ENCODE results near the gene HSD3B7.

The HSD3B7 gene

DNA sequence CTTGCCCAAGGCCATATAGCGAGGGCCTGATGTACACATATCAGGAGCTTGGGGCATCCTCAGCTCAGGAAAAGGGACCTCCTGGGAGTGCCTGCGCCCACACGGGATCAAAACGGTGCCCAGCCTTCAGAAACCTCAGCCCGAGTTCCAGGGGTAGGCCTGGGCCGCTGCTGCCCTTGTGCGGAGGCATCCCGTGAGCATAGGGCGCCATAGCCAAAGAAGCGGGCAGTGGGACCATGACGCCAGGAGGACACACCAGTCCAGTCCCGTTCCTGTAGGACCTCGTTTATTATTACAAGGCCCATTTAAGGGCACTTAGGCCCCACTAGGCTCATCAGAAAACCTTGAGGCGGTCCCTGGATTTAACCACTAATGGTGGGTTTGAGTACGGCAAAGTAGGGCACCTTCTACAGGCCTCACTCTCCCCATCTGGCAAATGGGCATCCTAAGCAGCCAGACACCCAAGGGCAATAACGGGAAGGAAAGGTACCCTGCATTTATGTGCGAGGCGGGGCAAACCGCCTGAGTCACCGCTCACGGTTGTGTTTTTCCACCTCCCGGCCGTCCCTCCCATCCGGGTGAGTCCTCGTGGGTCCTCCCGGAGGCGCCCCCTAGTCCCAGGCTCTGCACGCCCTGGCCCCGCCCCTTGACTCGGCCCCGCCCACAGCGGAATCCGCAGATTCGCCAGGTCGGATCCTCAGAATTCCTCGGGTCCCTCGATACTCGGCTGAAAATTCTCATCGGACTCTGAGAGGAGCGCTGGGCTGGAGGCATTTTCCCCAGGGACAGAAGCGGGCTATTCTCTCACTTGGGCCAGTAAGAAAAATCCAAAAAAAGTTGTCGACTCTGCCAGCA lies 28.2 kb upstream of the HSD3B7 start:
- no peak for DNase-seq

DNA sequence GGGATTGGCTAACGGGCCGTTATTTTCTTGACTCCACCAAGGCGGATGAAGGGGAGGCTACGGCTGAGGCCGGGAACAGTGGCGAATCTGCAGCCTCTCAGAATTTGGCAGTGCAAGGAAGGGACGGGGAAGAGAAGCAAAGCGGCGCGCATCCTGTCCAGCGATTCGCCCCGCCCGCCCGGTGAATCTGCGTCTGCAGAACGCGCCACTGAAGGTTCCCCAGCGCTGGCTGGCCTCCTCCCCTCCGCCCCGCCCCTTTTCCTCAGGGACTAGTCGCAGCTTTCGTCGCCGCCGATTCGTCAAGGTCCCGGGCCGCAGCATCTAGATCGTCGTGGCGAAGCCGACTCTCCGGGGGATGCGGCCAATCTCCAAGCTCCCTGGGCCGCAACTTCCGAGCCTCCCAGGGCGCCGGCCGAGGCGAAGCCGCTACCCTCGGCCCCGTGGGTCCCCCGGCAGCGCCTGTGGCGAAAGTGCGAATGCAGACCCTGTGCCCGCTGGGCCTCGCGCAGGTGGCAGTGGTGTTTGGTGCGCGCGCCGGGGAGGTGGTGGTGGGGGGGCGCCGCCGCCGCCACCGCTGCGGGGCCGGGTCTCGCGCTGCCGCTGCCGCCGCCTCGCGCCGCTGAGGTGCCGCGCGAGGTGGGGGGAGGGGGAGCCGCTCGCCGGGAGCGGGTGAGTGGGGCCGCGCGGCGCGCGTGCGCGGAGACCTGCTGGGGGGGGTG lies 27.4 kb upstream of the HSD3B7 start, which contains the start of gene SETD1A:
SETD1A (plus strand) TSS at position 299 of the 719 bp plus-strand sequence. CDS start 978 bp downstream, outside the sequence.
- peak; percentile 100 for DNase-seq

GRCh38 chr16:30958175-30959079 lies 26.6 kb upstream of the HSD3B7 start:
- no peak for DNase-seq

GRCh38 chr16:30961384-30961783 lies 23.6 kb upstream of the HSD3B7 start:
- no peak for DNase-seq

GRCh38 chr16:30963925-30964511 lies 21.0 kb upstream of the HSD3B7 start:
- no peak for DNase-seq

- DNase-seq: no peak
Observed at GRCh38 chr16:30964574-30965226, 20.3 kb upstream of the HSD3B7 start.

DNA sequence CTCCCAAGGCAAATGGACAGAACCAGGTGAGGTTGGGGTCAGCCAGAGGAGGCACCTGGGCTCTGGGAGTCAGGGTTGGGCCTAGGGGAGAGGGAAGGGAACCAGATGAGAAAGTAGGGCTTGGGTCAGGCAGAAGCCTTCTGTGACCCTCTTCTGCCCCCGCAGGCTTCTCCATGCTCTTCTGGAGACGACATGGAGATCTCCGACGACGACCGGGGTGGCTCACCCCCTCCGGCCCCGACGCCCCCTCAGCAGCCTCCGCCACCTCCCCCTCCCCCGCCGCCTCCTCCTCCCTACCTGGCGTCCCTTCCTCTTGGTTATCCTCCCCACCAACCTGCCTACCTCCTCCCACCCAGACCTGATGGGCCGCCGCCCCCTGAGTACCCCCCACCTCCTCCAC lies 19.6 kb upstream of the HSD3B7 start:
- no peak for DNase-seq

DNA sequence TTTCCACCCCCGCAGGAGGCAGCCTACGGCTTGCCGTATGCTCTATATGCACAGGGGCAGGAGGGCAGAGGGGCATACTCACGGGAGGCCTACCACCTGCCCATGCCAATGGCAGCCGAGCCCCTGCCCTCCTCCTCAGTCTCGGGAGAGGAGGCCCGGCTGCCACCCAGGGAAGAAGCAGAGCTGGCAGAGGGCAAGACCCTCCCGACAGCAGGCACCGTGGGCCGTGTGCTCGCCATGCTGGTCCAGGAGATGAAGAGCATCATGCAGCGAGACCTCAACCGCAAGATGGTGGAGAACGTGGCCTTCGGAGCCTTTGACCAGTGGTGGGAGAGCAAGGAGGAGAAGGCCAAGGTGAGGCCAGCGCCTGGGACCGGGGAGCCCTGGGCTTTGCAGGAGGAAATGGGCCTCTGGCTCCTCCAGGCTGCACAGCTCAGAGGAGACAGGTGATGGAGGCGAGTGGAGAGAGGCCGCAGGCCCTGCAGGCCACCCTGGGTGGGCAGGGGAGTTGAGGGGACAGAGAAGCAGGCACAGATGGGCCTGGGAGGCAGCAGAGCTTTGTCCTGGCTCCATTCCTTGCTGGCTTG lies 18.9 kb upstream of the HSD3B7 start:
- no peak for DNase-seq

- no peak for DNase-seq
Observed at GRCh38 chr16:30967795-30968194, 17.2 kb upstream of the HSD3B7 start.

- no peak for DNase-seq
Observed at GRCh38 chr16:30969246-30969842, 15.7 kb upstream of the HSD3B7 start.

- no peak for DNase-seq
Observed at GRCh38 chr16:30971298-30971697, 13.7 kb upstream of the HSD3B7 start.

DNA sequence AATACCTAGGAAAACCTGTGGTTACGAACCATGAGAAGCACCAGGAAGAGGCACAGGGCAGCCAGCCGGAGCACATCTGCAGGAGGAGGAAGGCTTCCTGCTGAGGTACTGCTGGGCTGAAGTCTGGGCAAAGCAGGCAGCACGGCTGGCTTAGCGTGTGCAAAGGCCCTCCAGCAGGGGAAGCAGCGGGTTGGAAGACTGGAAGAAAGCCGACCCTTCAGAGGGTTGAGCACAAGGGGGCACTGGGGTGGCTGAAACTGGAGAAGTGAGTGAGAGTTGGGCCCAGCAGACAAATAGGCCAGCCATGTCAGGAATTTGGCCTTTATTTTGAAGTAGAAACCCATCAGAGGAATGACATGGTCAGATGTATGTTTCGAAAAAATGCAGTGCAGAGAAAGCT lies 12.1 kb upstream of the HSD3B7 start:
- no peak for DNase-seq

DNA sequence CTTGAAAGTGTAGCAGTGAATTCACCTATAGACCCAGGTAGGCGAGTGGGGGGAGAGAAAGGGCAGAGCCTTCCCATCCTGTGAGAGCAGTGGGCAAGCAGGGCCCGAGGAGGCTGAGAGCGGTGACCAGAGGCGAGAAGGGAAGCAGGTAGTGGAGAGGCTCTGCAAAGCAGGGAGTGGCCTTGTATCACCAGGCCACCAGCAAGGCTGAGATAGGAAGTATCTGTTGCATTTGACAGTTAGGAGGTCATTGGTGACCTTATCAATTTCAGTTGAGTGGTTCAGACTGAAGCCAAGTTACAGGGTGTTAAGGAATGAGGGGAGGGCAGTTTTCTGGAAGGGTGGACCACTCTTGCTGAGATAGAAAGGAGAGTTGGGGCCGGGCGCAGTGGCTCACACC lies 10.7 kb upstream of the HSD3B7 start:
- DNase-seq: no peak

- DNase-seq: no peak
Observed at GRCh38 chr16:30976486-30976885, 8.5 kb upstream of the HSD3B7 start.

DNA sequence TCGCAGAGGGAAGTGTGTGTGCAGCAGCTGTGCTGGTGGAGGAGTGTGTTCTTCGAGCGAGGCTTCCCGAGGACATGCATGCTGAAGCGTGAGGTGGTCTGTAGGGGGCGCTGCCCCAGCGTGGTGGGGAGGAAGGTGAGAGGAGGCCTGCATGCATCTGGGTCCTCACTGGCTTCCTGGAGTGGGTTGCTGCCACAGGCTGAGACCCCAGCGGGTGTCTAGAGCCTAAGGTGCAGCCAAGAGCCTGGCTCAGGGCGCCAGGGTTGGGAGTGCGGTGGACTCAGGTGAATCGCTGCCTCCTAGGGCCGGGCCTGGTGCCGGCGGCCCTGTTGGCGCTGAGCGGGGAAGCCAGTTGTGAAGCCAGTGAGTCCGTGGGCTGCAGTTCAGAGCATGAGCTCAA lies 7.5 kb upstream of the HSD3B7 start:
- DNase-seq: no peak

GRCh38 chr16:30979170-30980022 lies 5.6 kb upstream of the HSD3B7 start:
- DNase-seq: no peak

- DNase-seq: no peak
Observed at GRCh38 chr16:30980023-30980371, 5.0 kb upstream of the HSD3B7 start.

- no peak for DNase-seq
Observed at GRCh38 chr16:30980434-30980833, 4.6 kb upstream of the HSD3B7 start.

DNA sequence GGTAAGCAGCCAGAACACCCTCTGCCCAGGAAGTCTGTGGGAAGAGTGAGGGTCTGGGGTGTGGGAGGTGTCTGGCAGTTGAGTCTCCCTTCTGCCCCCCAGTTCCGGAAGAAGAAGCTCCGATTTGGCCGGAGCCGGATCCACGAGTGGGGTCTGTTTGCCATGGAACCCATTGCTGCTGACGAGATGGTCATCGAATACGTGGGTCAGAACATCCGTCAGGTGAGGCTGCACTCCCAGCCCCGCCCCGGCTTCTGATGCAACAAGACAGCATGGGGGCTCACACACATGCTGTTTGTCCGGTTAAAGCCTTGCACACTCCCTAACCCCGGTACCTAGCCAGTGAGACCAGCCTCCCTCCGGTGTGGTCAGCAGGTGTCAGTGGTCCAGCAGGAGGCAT lies 4.0 kb upstream of the HSD3B7 start:
- DNase-seq: no peak
